H9 (cell line): ENCODE data around the gene HSPA12A. TPM values are rescaled to one million over a fixed set of nuclear protein-coding genes. Genes with fewer than 3 reads are reported as not detected.

Experiments used
- DNase-seq: peaks from one replicate; pipeline ENCODE4 v3.0.0-alpha.2; 2017
- H2AFZ ChIP-seq: one replicate; pipeline ENCODE4 v1.6.1; 2013; ENCODE audit warnings: mild to moderate bottlenecking, low read length, control low read depth, moderate library complexity
- H2AK5ac ChIP-seq: 2 replicates; pipeline ENCODE4 v1.6.1; 2013; ENCODE audit warnings: low read length, control low read depth, mixed read lengths; ENCODE audit not compliant: insufficient read length
- H2BK120ac ChIP-seq: one replicate; pipeline ENCODE4 v1.6.1; 2013; ENCODE audit warnings: low read depth, mild to moderate bottlenecking, low read length, control low read depth, inconsistent platforms; ENCODE audit not compliant: poor library complexity, severe bottlenecking
- H2BK12ac ChIP-seq: 2 replicates; pipeline ENCODE4 v1.6.1; 2013; ENCODE audit warnings: low read length, control low read depth, mixed read lengths, low read depth; ENCODE audit not compliant: insufficient read length
- H2BK15ac ChIP-seq: 2 replicates; pipeline ENCODE4 v1.6.1; 2013; ENCODE audit warnings: low read depth, low read length, control low read depth
- H2BK20ac ChIP-seq: one replicate; pipeline ENCODE4 v1.6.1; 2013; ENCODE audit warnings: low read depth, mild to moderate bottlenecking, low read length, control low read depth, inconsistent platforms; ENCODE audit not compliant: poor library complexity, severe bottlenecking
- H2BK5ac ChIP-seq: 2 replicates; pipeline ENCODE4 v1.6.1; 2013; ENCODE audit warnings: low read length, control low read depth, mixed read lengths; ENCODE audit not compliant: insufficient read length
- H3K14ac ChIP-seq: 2 replicates; pipeline ENCODE4 v1.6.1; 2013; ENCODE audit warnings: low read length, control low read depth; ENCODE audit not compliant: insufficient read depth
- H3K18ac ChIP-seq: 2 replicates; pipeline ENCODE4 v1.6.1; 2013; ENCODE audit warnings: low read depth, mild to moderate bottlenecking, mixed read lengths, low read length, control low read depth; ENCODE audit not compliant: insufficient read length
- H3K23ac ChIP-seq: 2 replicates; pipeline ENCODE4 v1.6.1; 2013; ENCODE audit warnings: low read length, control low read depth, mixed read lengths, low read depth; ENCODE audit not compliant: insufficient read length
- H3K23me2 ChIP-seq: 2 replicates; pipeline ENCODE4 v1.6.1; 2013; ENCODE audit warnings: low read depth, mild to moderate bottlenecking, mixed read lengths, low read length, control low read depth; ENCODE audit not compliant: insufficient read length, poor library complexity, severe bottlenecking
- H3K27ac ChIP-seq: 2 replicates; pipeline ENCODE4 v1.5.1; 2013; ENCODE audit warnings: low read length, control low read depth, mixed read lengths, low read depth; ENCODE audit not compliant: insufficient read length
- H3K27me3 ChIP-seq: 2 replicates; pipeline ENCODE4 v1.6.1; 2013; ENCODE audit warnings: low read length, control low read depth, inconsistent platforms; ENCODE audit not compliant: insufficient read depth
- H3K4ac ChIP-seq: 2 replicates; pipeline ENCODE4 v1.6.1; 2013; ENCODE audit warnings: low read depth, mild to moderate bottlenecking, control low read depth, inconsistent platforms, low read length, moderate library complexity
- H3K4me1 ChIP-seq: 2 replicates; pipeline ENCODE4 v1.6.1; 2013; ENCODE audit warnings: low read length, control low read depth, inconsistent platforms; ENCODE audit not compliant: insufficient read depth
- H3K4me2 ChIP-seq: 2 replicates; pipeline ENCODE4 v1.6.1; 2013; ENCODE audit warnings: low read length, control low read depth, mixed read lengths; ENCODE audit not compliant: insufficient read length, insufficient read depth
- H3K56ac ChIP-seq: 2 replicates; pipeline ENCODE4 v1.6.1; 2013; ENCODE audit warnings: low read depth, mild to moderate bottlenecking, mixed read lengths, low read length, control low read depth; ENCODE audit not compliant: insufficient read length
- H3K79me1 ChIP-seq: 2 replicates; pipeline ENCODE4 v1.6.1; 2013; ENCODE audit warnings: low read depth, mild to moderate bottlenecking, moderate library complexity, low read length, control low read depth, inconsistent platforms; ENCODE audit not compliant: insufficient read depth, poor library complexity, severe bottlenecking
- H3K79me2 ChIP-seq: 2 replicates; pipeline ENCODE4 v1.6.1; 2013; ENCODE audit warnings: low read length, control low read depth, inconsistent platforms; ENCODE audit not compliant: insufficient read depth
- H3K9ac ChIP-seq: 2 replicates; pipeline ENCODE4 v1.6.1; 2013; ENCODE audit warnings: low read length, control low read depth, mixed read lengths; ENCODE audit not compliant: insufficient read length; ENCODE audit errors: extremely low read depth
- H3K9me3 ChIP-seq: one replicate; pipeline ENCODE4 v1.6.1; 2013; ENCODE audit warnings: low read depth, low read length, inconsistent platforms; ENCODE audit not compliant: control insufficient read depth
- H3T11ph ChIP-seq: one replicate; pipeline ENCODE4 v1.6.1; 2013; ENCODE audit warnings: mild to moderate bottlenecking, low read length, control low read depth, inconsistent platforms
- H4K20me1 ChIP-seq: one replicate; pipeline ENCODE4 v1.6.1; 2013; ENCODE audit not compliant: control insufficient read depth, insufficient read length, insufficient read depth
- H4K5ac ChIP-seq: 2 replicates; pipeline ENCODE4 v1.6.1; 2013; ENCODE audit warnings: low read depth, mild to moderate bottlenecking, mixed read lengths, low read length, control low read depth; ENCODE audit not compliant: insufficient read length
- H4K8ac ChIP-seq: replicated peaks from 2 replicates; pipeline ENCODE4 v1.6.1; 2013; ENCODE audit warnings: low read length, control low read depth, mixed read lengths, low read depth; ENCODE audit not compliant: insufficient read length
- H4K91ac ChIP-seq: 2 replicates; pipeline ENCODE4 v1.6.1; 2013; ENCODE audit warnings: low read depth, mild to moderate bottlenecking, moderate library complexity, mixed read lengths, low read length, control low read depth; ENCODE audit not compliant: insufficient read length
- H3K27ac Mint-ChIP-seq, 3 experiments: 2 replicates in 2 of 3; 3 replicates in 1 of 3; pipeline ENCODE4 v1.8.0; 2020 to 2021; ENCODE audit warnings: mixed read lengths in 3 of 3, mild to moderate bottlenecking in 1 of 3, moderate library complexity in 1 of 3
- H3K27me3 Mint-ChIP-seq: 2 replicates; pipeline ENCODE4 v1.8.0; 2021; ENCODE audit warnings: low read depth, mild to moderate bottlenecking, moderate library complexity, mixed read lengths
- H3K36me3 Mint-ChIP-seq, 3 experiments: 2 replicates in 2 of 3; 3 replicates in 1 of 3; pipeline ENCODE4 v1.8.0; 2020 to 2021; ENCODE audit warnings: low read depth in 3 of 3, mixed read lengths in 3 of 3; ENCODE audit not compliant: insufficient read depth in 1 of 3
- H3K4me1 Mint-ChIP-seq, 2 experiments: 2 replicates each; pipeline ENCODE4 v1.8.0; 2020; ENCODE audit warnings: mixed read lengths in 2 of 2
- H3K4me3 Mint-ChIP-seq, 2 experiments: 2 replicates in 1 of 2; 3 replicates in 1 of 2; pipeline ENCODE4 v1.8.0; 2020 to 2021; ENCODE audit warnings: mild to moderate bottlenecking in 2 of 2, mixed read lengths in 2 of 2, moderate library complexity in 1 of 2
- H3K9me3 Mint-ChIP-seq, 2 experiments: 2 replicates in 1 of 2; 3 replicates in 1 of 2; pipeline ENCODE4 v1.8.0; 2020; ENCODE audit warnings: mild to moderate bottlenecking in 2 of 2, mixed read lengths in 2 of 2, moderate library complexity in 1 of 2
- WGBS: extraction: QIAGEN DNeasy Blood & Tissue Kit; methylation state at CpG from one replicate; pipeline ENCODE4 v1.1.7; 2013; ENCODE audit warnings: missing lambda C conversion rate, low lambda C conversion rate, mixed read lengths; ENCODE audit not compliant: insufficient read length; ENCODE audit errors: extremely low coverage; 5-methylcytosine and 5-hydroxymethylcytosine counted together
- total RNA-seq: library from RNA; stranded (reverse); gene quantifications from 2 replicates; pipeline ENCODE4 v1.2.1, GENCODE V29; 2021
- TF ChIP-seq, protein P1 (sequence below): fragments of 200-600 bp; sonication (generic); conservative IDR thresholded peaks from 3 replicates; pipeline ENCODE4 v1.8.0; 2021; ENCODE audit warnings: antibody characterized with exemption, mild to moderate bottlenecking

The HSPA12A gene
- total RNA-seq, 1 experiment from 2014 or later: 3.2 TPM

DNA sequence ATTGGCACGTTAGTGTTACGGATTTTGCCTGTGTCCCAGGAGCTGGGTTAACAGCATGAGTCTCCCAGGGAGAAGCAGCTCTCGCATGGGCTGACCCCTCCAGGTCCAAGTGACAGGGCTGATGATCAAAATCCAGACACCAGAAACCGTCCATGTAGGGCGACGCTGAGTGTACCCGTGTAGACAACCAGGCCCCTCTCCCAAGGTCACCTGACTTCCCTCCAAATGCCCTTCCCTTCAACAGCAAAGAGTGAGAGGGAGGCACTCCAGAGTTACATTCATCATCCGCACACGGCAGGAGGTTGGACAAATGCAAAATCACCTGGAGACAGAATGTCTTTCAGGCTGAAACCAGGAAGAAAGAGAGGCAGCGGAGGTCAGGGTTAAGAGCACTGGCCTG, 14.9 kb upstream of the HSPA12A start:
- H3K27ac Mint-ChIP-seq: no peak overlapping the region

More for the DNA sequence above, 14.9 kb upstream of the HSPA12A start:
- Mint-ChIP-seq H3K4me3 (no peak overlapping the region), H3K27me3 (peaks cover 19% of the 10 kb centered on the region; the same call in 1 of the 2 replicates), H3K4me1 (peaks cover 5 to 7% of the 10 kb centered on the region in 2 experiments; a peak in 3 of 4 replicates), H3K9me3 (peaks cover 2 to 3% of the 10 kb centered on the region in 2 experiments; a peak in 2 of 5 replicates), H3K36me3 (no peaks in the 10 kb centered on the region; a peak in 1 of 7 replicates)
- Histone ChIP-seq H3K23ac (no peak overlapping the region), H3K27me3 (no peaks in the 10 kb centered on the region), H2BK5ac (no peak overlapping the region), H3K4me1 (no peaks in the 10 kb centered on the region), H2BK120ac (no peak overlapping the region), H3K9ac (no peak overlapping the region), H2BK20ac (no peak overlapping the region), H2AK5ac (no peak overlapping the region), H3K14ac (no peak overlapping the region), H3K79me2 (no peaks in the 10 kb centered on the region), H4K91ac (no peak overlapping the region), H3K4me2 (no peak overlapping the region), H4K5ac (no peak overlapping the region), H3K27ac (no peak overlapping the region), H2AFZ (no peak overlapping the region), H2BK12ac (no peak overlapping the region), H4K8ac (no peak overlapping the region), H3K9me3 (no peaks in the 10 kb centered on the region), H3K23me2 (no peaks in the 10 kb centered on the region), H3K56ac (no peak overlapping the region), H2BK15ac (no peak overlapping the region), H4K20me1 (no peaks in the 10 kb centered on the region), H3K4ac (no peak overlapping the region), H3T11ph (no peak overlapping the region), H3K79me1 (no peaks in the 10 kb centered on the region), H3K18ac (no peak overlapping the region)
- no CpG with 5 or more reads among the region's 10 CpGs for WGBS
- no peak for DNase-seq
- TF ChIP-seq, protein P1, sequence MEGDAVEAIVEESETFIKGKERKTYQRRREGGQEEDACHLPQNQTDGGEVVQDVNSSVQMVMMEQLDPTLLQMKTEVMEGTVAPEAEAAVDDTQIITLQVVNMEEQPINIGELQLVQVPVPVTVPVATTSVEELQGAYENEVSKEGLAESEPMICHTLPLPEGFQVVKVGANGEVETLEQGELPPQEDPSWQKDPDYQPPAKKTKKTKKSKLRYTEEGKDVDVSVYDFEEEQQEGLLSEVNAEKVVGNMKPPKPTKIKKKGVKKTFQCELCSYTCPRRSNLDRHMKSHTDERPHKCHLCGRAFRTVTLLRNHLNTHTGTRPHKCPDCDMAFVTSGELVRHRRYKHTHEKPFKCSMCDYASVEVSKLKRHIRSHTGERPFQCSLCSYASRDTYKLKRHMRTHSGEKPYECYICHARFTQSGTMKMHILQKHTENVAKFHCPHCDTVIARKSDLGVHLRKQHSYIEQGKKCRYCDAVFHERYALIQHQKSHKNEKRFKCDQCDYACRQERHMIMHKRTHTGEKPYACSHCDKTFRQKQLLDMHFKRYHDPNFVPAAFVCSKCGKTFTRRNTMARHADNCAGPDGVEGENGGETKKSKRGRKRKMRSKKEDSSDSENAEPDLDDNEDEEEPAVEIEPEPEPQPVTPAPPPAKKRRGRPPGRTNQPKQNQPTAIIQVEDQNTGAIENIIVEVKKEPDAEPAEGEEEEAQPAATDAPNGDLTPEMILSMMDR: no peak
